Body of pancreas (tissue), 4 donors: ENCODE results near the gene PTPRD. TPM values are rescaled to one million over a fixed set of nuclear protein-coding genes. Genes with fewer than 3 reads are reported as not detected.

ENCODE experiments used
- ATAC-seq: fragments of 150-250 bp; one replicate; pipeline ENCODE4 v1.9.1; 2016
- DNase-seq, 4 donors: peaks; one replicate each; pipeline ENCODE4 v3.0.0-alpha.2; 2019
- H3K27ac ChIP-seq, 4 donors: fragments of 200-600 bp; sonication (generic); 1 replicate in 3 of 4; 2 replicates in 1 of 4; pipeline versions ENCODE4 v1.5.1 to v1.6.1; 2016 to 2019; ENCODE audit warnings: mild to moderate bottlenecking in 1 of 4, mixed read lengths in 1 of 4, moderate library complexity in 1 of 4
- H3K27me3 ChIP-seq, 2 donors: fragments of 200-600 bp; sonication (generic); one replicate each; pipeline ENCODE4 v1.6.0; 2016; ENCODE audit warnings: mild to moderate bottlenecking in 1 of 2
- H3K36me3 ChIP-seq, 2 donors: fragments of 200-600 bp; sonication (generic); replicated peaks in 1 of 2; 2 replicates each; pipeline ENCODE4 v1.5.1; 2016; ENCODE audit warnings: low read depth in 2 of 2; ENCODE audit not compliant: insufficient read depth in 1 of 2
- H3K4me1 ChIP-seq: fragments of 200-600 bp; sonication (generic); one replicate; pipeline ENCODE4 v1.6.0; 2016
- H3K4me3 ChIP-seq, 2 donors: fragments of 200-600 bp; sonication (generic); 1 replicate in 1 of 2; 2 replicates in 1 of 2; pipeline ENCODE4 v1.5.1; 2016 to 2019
- H3K9me3 ChIP-seq, 3 donors: fragments of 200-600 bp; sonication (generic); 1 replicate in 2 of 3; 2 replicates in 1 of 3; pipeline ENCODE4 v1.5.1; 2016
- CTCF ChIP-seq, 7 experiments: fragments of 450-650 bp in 4 of 7; fragments of 200-600 bp in 3 of 7; sonication (generic) in 3 of 7; IDR thresholded peaks; one replicate each; pipeline ENCODE4 v1.5.1; 2016 to 2019; ENCODE audit warnings: antibody characterized with exemption in 7 of 7
- POLR2A ChIP-seq, 3 donors: fragments of 450-650 bp; IDR thresholded peaks; one replicate each; pipeline ENCODE4 v1.6.1; 2016; ENCODE audit warnings: antibody characterized with exemption in 3 of 3, mild to moderate bottlenecking in 2 of 3
- WGBS, 2 donors: methylation state at CpG; one replicate each; pipeline ENCODE4 v1.1.5; 2017; 5-methylcytosine and 5-hydroxymethylcytosine counted together
- intact Hi-C: fragments of 100-400 bp; cut with DNase I; formaldehyde crosslinking; loops from one replicate; pipeline ENCODE4 v1.15.1; 2023
- total RNA-seq, 2 donors: library from RNA; depleted of rRNA; stranded (reverse); fragments of >200 nt; gene quantifications; one replicate each; pipeline ENCODE4 v1.1.0, GENCODE V29; 2016

The PTPRD gene
- total RNA-seq, 2 donors from 2014 or later, result 4.3 to 4.9 TPM

DNA sequence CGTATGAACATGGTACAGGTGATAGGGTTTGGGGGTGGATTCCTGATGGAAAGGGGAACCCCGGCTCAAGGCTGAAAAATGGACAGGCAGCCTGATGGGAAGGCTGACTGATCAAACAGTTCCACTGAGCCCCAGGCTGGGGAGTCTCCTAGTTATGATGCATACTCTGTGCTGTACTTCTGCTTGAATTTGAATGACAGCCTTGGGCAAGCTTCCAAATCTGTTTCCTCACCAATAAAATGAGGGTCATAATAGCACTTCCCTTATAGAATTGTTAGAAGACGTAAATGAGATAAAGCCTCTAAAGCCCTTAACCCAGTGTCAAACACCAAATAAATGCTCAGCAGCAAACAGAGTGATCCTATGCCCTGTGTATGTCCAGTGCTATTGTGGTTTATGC, 2334.8 kb downstream of the PTPRD start:
- H3K4me1 ChIP-seq, result no peaks in the 10 kb centered on the region
- H3K36me3 ChIP-seq, result no peaks in the 10 kb centered on the region
- no peak for ATAC-seq
- no peak overlapping the region for H3K4me3 ChIP-seq
- intact Hi-C loops, result no loop called here
- H3K27ac ChIP-seq, result no peak overlapping the region
- H3K9me3 ChIP-seq, result no peaks in the 10 kb centered on the region
- TF ChIP-seq CTCF (IDR thresholded peaks at IDR 0.05) (no peak), POLR2A (IDR thresholded peaks at IDR 0.05) (no peak)
- WGBS, 2 donors, result 87 to 89% methylated on average over 3 of the region's 3 CpGs
- no peak for DNase-seq
- H3K27me3 ChIP-seq, result no peaks in the 10 kb centered on the region

- no peaks in the 10 kb centered on the region for H3K27me3 ChIP-seq
- DNase-seq (no peak), ATAC-seq (no peak)
- intact Hi-C loops, result no loop called here
- no peak overlapping the region for H3K4me3 ChIP-seq
- H3K36me3 ChIP-seq, result no peaks in the 10 kb centered on the region
- H3K9me3 ChIP-seq, result no peaks in the 10 kb centered on the region
- H3K4me1 ChIP-seq, result peaks cover 26% of the 10 kb centered on the region
- no peak for TF ChIP-seq CTCF (IDR thresholded peaks at IDR 0.05)
- no peak for TF ChIP-seq POLR2A (IDR thresholded peaks at IDR 0.05)
- H3K27ac ChIP-seq, result no peak overlapping the region
Measured at GRCh38 chr9:8270235-8270634, 2342.6 kb downstream of the PTPRD start.

DNA sequence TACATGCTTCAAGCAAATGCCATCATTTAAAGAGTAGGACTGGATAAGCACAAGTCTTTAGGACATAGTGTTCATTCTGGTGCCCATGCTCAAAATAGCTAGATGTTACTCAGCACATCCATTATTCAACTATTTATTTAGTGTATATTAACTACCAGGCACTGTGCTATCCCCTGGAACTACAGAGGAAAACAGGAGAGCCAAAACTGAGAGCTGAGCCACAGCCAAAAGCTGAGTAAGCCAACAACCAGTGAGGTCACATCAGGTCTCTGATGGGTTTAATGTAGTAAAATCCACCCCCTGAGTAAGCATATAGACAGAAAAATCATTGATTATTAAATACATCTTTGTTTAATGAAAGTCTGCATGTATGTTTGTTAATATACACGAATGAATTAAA, 2343.9 kb downstream of the PTPRD start:
- 36 to 56% methylated on average over 1 of the region's 1 CpG for WGBS, 2 donors
- intact Hi-C loops, result no loop called here

GRCh38 chr9:8268216-8268878, 2344.5 kb downstream of the PTPRD start:
- Histone ChIP-seq H3K9me3 (no peaks in the 10 kb centered on the region), H3K36me3 (no peaks in the 10 kb centered on the region), H3K27me3 (no peaks in the 10 kb centered on the region), H3K27ac (peak overlapping the region; percentile 53 to 85 (median 74)), H3K4me1 (peaks cover 26% of the 10 kb centered on the region), H3K4me3 (no peak overlapping the region)
- DNase-seq (peak; percentile 81 to 89 (median 83)), ATAC-seq (peak; percentile 98)
- intact Hi-C loops, result no loop called here
- no peak for TF ChIP-seq CTCF (IDR thresholded peaks at IDR 0.05)
- no peak for TF ChIP-seq POLR2A (IDR thresholded peaks at IDR 0.05)
- 26 to 46% methylated on average over 2 of the region's 2 CpGs for WGBS, 2 donors

More for the DNA sequence above, 2343.9 kb downstream of the PTPRD start:
- Histone ChIP-seq H3K4me1 (peaks cover 26% of the 10 kb centered on the region), H3K9me3 (no peaks in the 10 kb centered on the region), H3K27ac (peak overlapping the region; percentile 53 to 85 (median 74)), H3K27me3 (no peaks in the 10 kb centered on the region), H3K36me3 (no peaks in the 10 kb centered on the region), H3K4me3 (no peak overlapping the region)
- DNase-seq (peak; percentile 19 to 52 (median 24)), ATAC-seq (peak; percentile 63)
- TF ChIP-seq CTCF (IDR thresholded peaks at IDR 0.05) (no peak), POLR2A (IDR thresholded peaks at IDR 0.05) (no peak)

DNA sequence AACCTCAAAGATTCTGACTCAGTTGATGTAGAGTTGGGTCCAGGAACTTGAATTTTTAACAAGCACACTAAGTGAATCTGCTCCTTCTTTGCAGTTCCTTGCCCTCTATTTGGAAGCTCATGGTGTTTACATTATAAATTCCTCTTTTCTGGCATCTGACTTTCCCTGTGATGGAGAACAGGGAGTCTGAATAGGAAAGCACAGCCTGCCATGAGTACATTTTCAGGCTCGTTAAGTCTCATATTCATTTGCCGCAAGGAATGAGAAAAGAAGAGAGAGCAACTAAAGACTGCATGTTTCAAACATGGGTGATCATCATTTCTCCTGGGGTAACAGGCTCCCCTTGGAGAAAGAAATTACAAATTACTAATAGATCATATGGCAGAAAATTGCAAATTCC, 2345.2 kb downstream of the PTPRD start:
- no peaks in the 10 kb centered on the region for H3K36me3 ChIP-seq
- ATAC-seq (no peak), DNase-seq (no peak)
- H3K4me3 ChIP-seq, result no peak overlapping the region
- H3K4me1 ChIP-seq, result peaks cover 26% of the 10 kb centered on the region
- WGBS, 2 donors, result 71 to 80% methylated on average over 2 of the region's 2 CpGs
- H3K9me3 ChIP-seq, result no peaks in the 10 kb centered on the region
- H3K27me3 ChIP-seq, result no peaks in the 10 kb centered on the region
- intact Hi-C loops, result no loop called here
- peak overlapping the region in 2 of 4 donors; percentile 78 to 85 for H3K27ac ChIP-seq
- no peak for TF ChIP-seq POLR2A (IDR thresholded peaks at IDR 0.05)
